HG02870 (cell line): ENCODE results near the gene UBN1.
"Not testable (repeated sequence)": the region's sequence is repeated elsewhere in the genome, so short reads cannot be mapped to it uniquely, and the experiment has no call there.

Experiments
- ATAC-seq: cut with Tn5 transposase; IDR thresholded peaks from one replicate; pipeline ENCODE4 v1.9.1; 2021; ENCODE audit warnings: mild to moderate bottlenecking, moderate library complexity; ENCODE audit not compliant: unreplicated experiment

UBN1 gene

GRCh38 chr16:4927661-4928060 lies 80.4 kb downstream of the UBN1 start:
- no peak for ATAC-seq

GRCh38 chr16:4928227-4928626 lies 80.9 kb downstream of the UBN1 start:
- ATAC-seq, result no peak

GRCh38 chr16:4929619-4930018 lies 82.3 kb downstream of the UBN1 start:
- ATAC-seq, result not testable (repeated sequence)

- ATAC-seq, result no peak
Observed at GRCh38 chr16:4931381-4931780, 84.1 kb downstream of the UBN1 start.
